H9 (cell line): ENCODE measurements around the gene FAM3A. TPM values are rescaled to one million over a fixed set of nuclear protein-coding genes. Genes with fewer than 3 reads are reported as not detected.

Experiments
- DNase-seq: peaks from one replicate; pipeline ENCODE4 v3.0.0-alpha.2; 2017
- H2AFZ ChIP-seq: one replicate; pipeline ENCODE4 v1.6.1; 2013; ENCODE audit warnings: mild to moderate bottlenecking, low read length, control low read depth, moderate library complexity
- H2AK5ac ChIP-seq: 2 replicates; pipeline ENCODE4 v1.6.1; 2013; ENCODE audit warnings: low read length, control low read depth, mixed read lengths; ENCODE audit not compliant: insufficient read length
- H2BK120ac ChIP-seq: one replicate; pipeline ENCODE4 v1.6.1; 2013; ENCODE audit warnings: low read depth, mild to moderate bottlenecking, low read length, control low read depth, inconsistent platforms; ENCODE audit not compliant: poor library complexity, severe bottlenecking
- H2BK12ac ChIP-seq: 2 replicates; pipeline ENCODE4 v1.6.1; 2013; ENCODE audit warnings: low read length, control low read depth, mixed read lengths, low read depth; ENCODE audit not compliant: insufficient read length
- H2BK15ac ChIP-seq: 2 replicates; pipeline ENCODE4 v1.6.1; 2013; ENCODE audit warnings: low read depth, low read length, control low read depth
- H2BK20ac ChIP-seq: one replicate; pipeline ENCODE4 v1.6.1; 2013; ENCODE audit warnings: low read depth, mild to moderate bottlenecking, low read length, control low read depth, inconsistent platforms; ENCODE audit not compliant: poor library complexity, severe bottlenecking
- H2BK5ac ChIP-seq: 2 replicates; pipeline ENCODE4 v1.6.1; 2013; ENCODE audit warnings: low read length, control low read depth, mixed read lengths; ENCODE audit not compliant: insufficient read length
- H3K14ac ChIP-seq: 2 replicates; pipeline ENCODE4 v1.6.1; 2013; ENCODE audit warnings: low read length, control low read depth; ENCODE audit not compliant: insufficient read depth
- H3K18ac ChIP-seq: 2 replicates; pipeline ENCODE4 v1.6.1; 2013; ENCODE audit warnings: low read depth, mild to moderate bottlenecking, mixed read lengths, low read length, control low read depth; ENCODE audit not compliant: insufficient read length
- H3K23ac ChIP-seq: 2 replicates; pipeline ENCODE4 v1.6.1; 2013; ENCODE audit warnings: low read length, control low read depth, mixed read lengths, low read depth; ENCODE audit not compliant: insufficient read length
- H3K23me2 ChIP-seq: 2 replicates; pipeline ENCODE4 v1.6.1; 2013; ENCODE audit warnings: low read depth, mild to moderate bottlenecking, mixed read lengths, low read length, control low read depth; ENCODE audit not compliant: insufficient read length, poor library complexity, severe bottlenecking
- H3K27ac ChIP-seq: 2 replicates; pipeline ENCODE4 v1.5.1; 2013; ENCODE audit warnings: low read length, control low read depth, mixed read lengths, low read depth; ENCODE audit not compliant: insufficient read length
- H3K27me3 ChIP-seq: 2 replicates; pipeline ENCODE4 v1.6.1; 2013; ENCODE audit warnings: low read length, control low read depth, inconsistent platforms; ENCODE audit not compliant: insufficient read depth
- H3K4ac ChIP-seq: 2 replicates; pipeline ENCODE4 v1.6.1; 2013; ENCODE audit warnings: low read depth, mild to moderate bottlenecking, control low read depth, inconsistent platforms, low read length, moderate library complexity
- H3K4me1 ChIP-seq: 2 replicates; pipeline ENCODE4 v1.6.1; 2013; ENCODE audit warnings: low read length, control low read depth, inconsistent platforms; ENCODE audit not compliant: insufficient read depth
- H3K4me2 ChIP-seq: 2 replicates; pipeline ENCODE4 v1.6.1; 2013; ENCODE audit warnings: low read length, control low read depth, mixed read lengths; ENCODE audit not compliant: insufficient read length, insufficient read depth
- H3K56ac ChIP-seq: 2 replicates; pipeline ENCODE4 v1.6.1; 2013; ENCODE audit warnings: low read depth, mild to moderate bottlenecking, mixed read lengths, low read length, control low read depth; ENCODE audit not compliant: insufficient read length
- H3K79me1 ChIP-seq: 2 replicates; pipeline ENCODE4 v1.6.1; 2013; ENCODE audit warnings: low read depth, mild to moderate bottlenecking, moderate library complexity, low read length, control low read depth, inconsistent platforms; ENCODE audit not compliant: insufficient read depth, poor library complexity, severe bottlenecking
- H3K79me2 ChIP-seq: 2 replicates; pipeline ENCODE4 v1.6.1; 2013; ENCODE audit warnings: low read length, control low read depth, inconsistent platforms; ENCODE audit not compliant: insufficient read depth
- H3K9ac ChIP-seq: 2 replicates; pipeline ENCODE4 v1.6.1; 2013; ENCODE audit warnings: low read length, control low read depth, mixed read lengths; ENCODE audit not compliant: insufficient read length; ENCODE audit errors: extremely low read depth
- H3K9me3 ChIP-seq: one replicate; pipeline ENCODE4 v1.6.1; 2013; ENCODE audit warnings: low read depth, low read length, inconsistent platforms; ENCODE audit not compliant: control insufficient read depth
- H3T11ph ChIP-seq: one replicate; pipeline ENCODE4 v1.6.1; 2013; ENCODE audit warnings: mild to moderate bottlenecking, low read length, control low read depth, inconsistent platforms
- H4K20me1 ChIP-seq: one replicate; pipeline ENCODE4 v1.6.1; 2013; ENCODE audit not compliant: control insufficient read depth, insufficient read length, insufficient read depth
- H4K5ac ChIP-seq: 2 replicates; pipeline ENCODE4 v1.6.1; 2013; ENCODE audit warnings: low read depth, mild to moderate bottlenecking, mixed read lengths, low read length, control low read depth; ENCODE audit not compliant: insufficient read length
- H4K8ac ChIP-seq: replicated peaks from 2 replicates; pipeline ENCODE4 v1.6.1; 2013; ENCODE audit warnings: low read length, control low read depth, mixed read lengths, low read depth; ENCODE audit not compliant: insufficient read length
- H4K91ac ChIP-seq: 2 replicates; pipeline ENCODE4 v1.6.1; 2013; ENCODE audit warnings: low read depth, mild to moderate bottlenecking, moderate library complexity, mixed read lengths, low read length, control low read depth; ENCODE audit not compliant: insufficient read length
- H3K27ac Mint-ChIP-seq, 3 experiments: 2 replicates in 2 of 3; 3 replicates in 1 of 3; pipeline ENCODE4 v1.8.0; 2020 to 2021; ENCODE audit warnings: mixed read lengths in 3 of 3, mild to moderate bottlenecking in 1 of 3, moderate library complexity in 1 of 3
- H3K27me3 Mint-ChIP-seq: 2 replicates; pipeline ENCODE4 v1.8.0; 2021; ENCODE audit warnings: low read depth, mild to moderate bottlenecking, moderate library complexity, mixed read lengths
- H3K36me3 Mint-ChIP-seq, 3 experiments: 2 replicates in 2 of 3; 3 replicates in 1 of 3; pipeline ENCODE4 v1.8.0; 2020 to 2021; ENCODE audit warnings: low read depth in 3 of 3, mixed read lengths in 3 of 3; ENCODE audit not compliant: insufficient read depth in 1 of 3
- H3K4me1 Mint-ChIP-seq, 2 experiments: 2 replicates each; pipeline ENCODE4 v1.8.0; 2020; ENCODE audit warnings: mixed read lengths in 2 of 2
- H3K4me3 Mint-ChIP-seq, 2 experiments: 2 replicates in 1 of 2; 3 replicates in 1 of 2; pipeline ENCODE4 v1.8.0; 2020 to 2021; ENCODE audit warnings: mild to moderate bottlenecking in 2 of 2, mixed read lengths in 2 of 2, moderate library complexity in 1 of 2
- H3K9me3 Mint-ChIP-seq, 2 experiments: 2 replicates in 1 of 2; 3 replicates in 1 of 2; pipeline ENCODE4 v1.8.0; 2020; ENCODE audit warnings: mild to moderate bottlenecking in 2 of 2, mixed read lengths in 2 of 2, moderate library complexity in 1 of 2
- CTCF ChIP-seq: fragments of 200-600 bp; sonication (generic); conservative IDR thresholded peaks from 3 replicates; pipeline ENCODE4 v1.8.0; 2021; ENCODE audit warnings: antibody characterized with exemption, mild to moderate bottlenecking
- WGBS: extraction: QIAGEN DNeasy Blood & Tissue Kit; methylation state at CpG from one replicate; pipeline ENCODE4 v1.1.7; 2013; ENCODE audit warnings: missing lambda C conversion rate, low lambda C conversion rate, mixed read lengths; ENCODE audit not compliant: insufficient read length; ENCODE audit errors: extremely low coverage; 5-methylcytosine and 5-hydroxymethylcytosine counted together
- total RNA-seq: library from RNA; stranded (reverse); gene quantifications from 2 replicates; pipeline ENCODE4 v1.2.1, GENCODE V29; 2021

FAM3A gene
- total RNA-seq, 1 experiment from 2014 or later = 22.8 TPM

DNA sequence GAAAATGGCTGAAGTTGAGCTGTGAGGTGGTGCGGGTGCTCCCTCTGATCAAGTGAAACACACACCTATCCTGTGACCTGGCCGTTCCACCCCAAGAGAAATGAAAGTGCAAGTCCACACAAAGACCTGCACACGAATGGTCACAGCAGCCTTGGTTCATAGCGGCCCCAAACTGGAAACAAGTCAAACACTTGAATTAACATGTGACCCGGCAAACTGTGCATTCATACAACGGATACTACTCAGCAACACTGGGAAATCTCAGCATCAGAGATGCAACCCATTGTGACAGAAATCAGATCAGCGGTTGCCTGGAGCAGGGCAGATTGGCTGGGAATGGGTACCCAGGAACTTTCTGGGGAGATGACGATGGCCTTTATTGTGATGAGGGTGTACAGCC, 23.0 kb upstream of the FAM3A start:
- Mint-ChIP-seq H3K9me3 (peaks cover 56 to 78% of the 10 kb centered on the region in 2 experiments), H3K4me1 (no peaks in the 10 kb centered on the region), H3K36me3 (peaks cover 29 to 55% (median 34%) of the 10 kb centered on the region in 3 experiments), H3K4me3 (no peak overlapping the region; a peak in 1 of 5 replicates), H3K27me3 (peaks cover 2% of the 10 kb centered on the region), H3K27ac (no peak overlapping the region; a peak in 1 of 7 replicates)
- Histone ChIP-seq H3K9ac (no peak overlapping the region), H2AFZ (no peak overlapping the region), H3K4me2 (no peak overlapping the region), H3K14ac (no peak overlapping the region), H4K91ac (no peak overlapping the region), H3T11ph (no peak overlapping the region), H3K27ac (no peak overlapping the region), H3K9me3 (peaks cover 28% of the 10 kb centered on the region), H3K23ac (no peak overlapping the region), H3K27me3 (no peaks in the 10 kb centered on the region), H4K5ac (no peak overlapping the region), H3K4me1 (no peaks in the 10 kb centered on the region), H3K4ac (no peak overlapping the region), H3K23me2 (no peaks in the 10 kb centered on the region), H2BK5ac (no peak overlapping the region), H3K79me2 (no peaks in the 10 kb centered on the region), H3K18ac (no peak overlapping the region), H4K8ac (no peak overlapping the region), H3K79me1 (no peaks in the 10 kb centered on the region), H2BK15ac (no peak overlapping the region), H4K20me1 (no peaks in the 10 kb centered on the region), H2BK12ac (no peak overlapping the region), H3K56ac (no peak overlapping the region), H2BK120ac (no peak overlapping the region), H2AK5ac (no peak overlapping the region), H2BK20ac (no peak overlapping the region)
- TF ChIP-seq CTCF = no peak
- no peak for DNase-seq
- WGBS = no CpG with 5 or more reads among the region's 8 CpGs
